Psoas muscle (tissue), 8 donors: ENCODE results near the gene NNT. TPM values are rescaled to one million over a fixed set of nuclear protein-coding genes. Genes with fewer than 3 reads are reported as not detected.

Experiments
- ATAC-seq, 4 donors: fragments of 200-7000 bp; cut with Tn5 transposase; one replicate each; pipeline ENCODE4 v1.9.1; 2020; ENCODE audit warnings: moderate library complexity in 3 of 4, mild to moderate bottlenecking in 2 of 4
- DNase-seq, 2 donors: peaks; one replicate each; pipeline ENCODE4 v3.0.0-alpha.2; 2020
- H3K27ac ChIP-seq: fragments of 200-600 bp; one replicate; pipeline ENCODE4 v1.8.0; 2022
- H3K27me3 ChIP-seq, 3 donors: fragments of 200-600 bp in 1 of 3; one replicate each; pipeline versions ENCODE4 v1.6.1 to v1.8.0; 2013 to 2022; ENCODE audit warnings: low read length in 2 of 3, mild to moderate bottlenecking in 2 of 3, moderate library complexity in 1 of 3; ENCODE audit not compliant: insufficient read depth in 3 of 3
- H3K36me3 ChIP-seq, 2 donors: fragments of 200-600 bp in 1 of 2; one replicate each; pipeline versions ENCODE4 v1.6.1 to v1.8.0; 2013 to 2022; ENCODE audit warnings: low read depth in 1 of 2, mild to moderate bottlenecking in 1 of 2, moderate library complexity in 1 of 2; ENCODE audit not compliant: insufficient read depth in 1 of 2
- H3K4me1 ChIP-seq: fragments of 200-600 bp; one replicate; pipeline ENCODE4 v1.8.0; 2022
- H3K4me3 ChIP-seq: fragments of 200-600 bp; one replicate; pipeline ENCODE4 v1.8.0; 2022; ENCODE audit warnings: mild to moderate bottlenecking
- H3K9me3 ChIP-seq: fragments of 200-600 bp; one replicate; pipeline ENCODE4 v1.8.0; 2022
- WGBS, 3 donors: extraction: QIAGEN DNeasy Blood & Tissue Kit; methylation state at CpG; one replicate each; pipeline versions ENCODE4 v1.1.6 to v1.1.7; 2013; 5-methylcytosine and 5-hydroxymethylcytosine counted together
- intact Hi-C, 2 donors: fragments of 100-400 bp; cut with DNase I; formaldehyde crosslinking; loops; one replicate each; pipeline versions ENCODE4 v1.11.0 to v1.14.2; 2022
- polyA plus RNA-seq, 3 donors: library from polyadenylated mRNA; stranded (reverse); fragments of 200-250 nt; gene quantifications; one replicate each; pipeline ENCODE4 v1.2.3, GENCODE V29; 2013
- total RNA-seq, 4 donors: library from RNA; stranded (reverse); fragmentation: NEBNext Ultra II Directional in 2 of 4; extraction: Animal tissue kit (Norgen Biotek cat#: 25700) in 2 of 4; gene quantifications; one replicate each; pipeline versions ENCODE4 v1.2.1 to v1.2.4, GENCODE V29; 2021 to 2023
- TF ChIP-seq, protein P1 (sequence below): fragments of 200-600 bp; IDR thresholded peaks from one replicate; pipeline ENCODE4 v1.8.0; 2022; ENCODE audit warnings: antibody characterized with exemption
- donor health status: healthy with polysubstance abuse.
- donor health status: DM: no; HTN: no; CAD: no; lungs with moderate emphysema.
- donor health status: Bipolar disorder and iron deficiency.
- donor health status: healthy.
- donor health status: DM: yes; HTN: yes; CAD: no.
- donor health status: DM: no; HTN: no; CAD: no.
- donor health status: DM: no; HTN: no; CAD: no.
- donor health status: DM: yes; HTN: yes; CAD: no.

NNT gene
- total and polyA plus RNA-seq, 7 donors, result 108 to 442 (median 216) TPM

DNA sequence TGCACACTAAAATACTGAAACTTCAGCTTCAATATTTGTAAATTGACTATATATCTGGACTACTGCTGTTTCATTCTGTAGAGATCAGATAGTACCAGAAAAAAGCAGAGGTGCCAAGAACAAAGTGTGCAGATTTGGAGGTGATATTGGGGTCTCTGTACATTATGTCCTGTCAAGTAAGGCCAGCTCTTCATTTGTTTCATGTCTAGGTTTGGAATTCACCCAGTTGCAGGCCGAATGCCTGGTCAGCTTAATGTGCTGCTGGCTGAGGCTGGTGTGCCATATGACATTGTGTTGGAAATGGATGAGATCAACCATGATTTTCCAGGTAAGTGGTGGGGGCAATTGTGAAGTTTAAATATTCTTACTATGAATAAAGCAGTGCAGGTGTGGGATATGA, 96.9 kb downstream of the NNT start:
- peaks cover 3 to 28% of the 10 kb centered on the region in 2 donors for H3K36me3 ChIP-seq
- H3K4me1 ChIP-seq, result peaks cover 6% of the 10 kb centered on the region
- no peak overlapping the region for H3K4me3 ChIP-seq
- H3K27me3 ChIP-seq, result no peaks in the 10 kb centered on the region
- 28 to 42% (median 34%) methylated on average over 1 of the region's 1 CpG for WGBS, 3 donors
- TF ChIP-seq, protein P1, sequence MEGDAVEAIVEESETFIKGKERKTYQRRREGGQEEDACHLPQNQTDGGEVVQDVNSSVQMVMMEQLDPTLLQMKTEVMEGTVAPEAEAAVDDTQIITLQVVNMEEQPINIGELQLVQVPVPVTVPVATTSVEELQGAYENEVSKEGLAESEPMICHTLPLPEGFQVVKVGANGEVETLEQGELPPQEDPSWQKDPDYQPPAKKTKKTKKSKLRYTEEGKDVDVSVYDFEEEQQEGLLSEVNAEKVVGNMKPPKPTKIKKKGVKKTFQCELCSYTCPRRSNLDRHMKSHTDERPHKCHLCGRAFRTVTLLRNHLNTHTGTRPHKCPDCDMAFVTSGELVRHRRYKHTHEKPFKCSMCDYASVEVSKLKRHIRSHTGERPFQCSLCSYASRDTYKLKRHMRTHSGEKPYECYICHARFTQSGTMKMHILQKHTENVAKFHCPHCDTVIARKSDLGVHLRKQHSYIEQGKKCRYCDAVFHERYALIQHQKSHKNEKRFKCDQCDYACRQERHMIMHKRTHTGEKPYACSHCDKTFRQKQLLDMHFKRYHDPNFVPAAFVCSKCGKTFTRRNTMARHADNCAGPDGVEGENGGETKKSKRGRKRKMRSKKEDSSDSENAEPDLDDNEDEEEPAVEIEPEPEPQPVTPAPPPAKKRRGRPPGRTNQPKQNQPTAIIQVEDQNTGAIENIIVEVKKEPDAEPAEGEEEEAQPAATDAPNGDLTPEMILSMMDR, result no peak
- H3K27ac ChIP-seq, result no peak overlapping the region
- intact Hi-C loops, result no loop called here
- ATAC-seq (peak in 3 of 4 donors; percentile 57 to 68 (median 65)), DNase-seq (no peak)
- no peaks in the 10 kb centered on the region for H3K9me3 ChIP-seq

DNA sequence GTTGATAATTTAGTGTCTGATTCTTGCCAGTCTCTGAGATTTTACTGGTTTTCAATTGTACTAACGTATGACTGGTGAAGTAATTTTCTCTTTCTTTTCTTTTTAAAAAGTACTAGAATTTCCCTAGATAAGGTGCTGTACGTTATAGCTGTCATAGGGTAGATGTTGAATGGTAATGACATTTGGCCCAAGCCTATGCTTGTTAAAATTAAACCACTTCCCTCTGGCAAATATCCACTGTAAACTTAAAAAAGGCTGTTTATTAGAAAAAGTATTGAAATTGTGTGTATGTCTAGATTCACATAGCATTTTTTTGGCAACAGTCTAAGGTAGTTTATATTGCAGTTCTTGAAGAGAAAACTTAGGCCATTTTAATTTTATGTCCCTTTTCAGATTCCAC, 97.6 kb downstream of the NNT start:
- DNase-seq (no peak), ATAC-seq (no peak)
- H3K27me3 ChIP-seq, result no peaks in the 10 kb centered on the region
- 92 to 97% (median 94%) methylated on average over 2 of the region's 2 CpGs for WGBS, 3 donors
- TF ChIP-seq, protein P1, result no peak
- no peak overlapping the region for H3K4me3 ChIP-seq
- no peaks in the 10 kb centered on the region for H3K9me3 ChIP-seq
- peaks cover 3 to 34% of the 10 kb centered on the region in 2 donors for H3K36me3 ChIP-seq
- intact Hi-C loops, result no loop called here
- no peak overlapping the region for H3K27ac ChIP-seq
- peaks cover 6% of the 10 kb centered on the region for H3K4me1 ChIP-seq

DNA sequence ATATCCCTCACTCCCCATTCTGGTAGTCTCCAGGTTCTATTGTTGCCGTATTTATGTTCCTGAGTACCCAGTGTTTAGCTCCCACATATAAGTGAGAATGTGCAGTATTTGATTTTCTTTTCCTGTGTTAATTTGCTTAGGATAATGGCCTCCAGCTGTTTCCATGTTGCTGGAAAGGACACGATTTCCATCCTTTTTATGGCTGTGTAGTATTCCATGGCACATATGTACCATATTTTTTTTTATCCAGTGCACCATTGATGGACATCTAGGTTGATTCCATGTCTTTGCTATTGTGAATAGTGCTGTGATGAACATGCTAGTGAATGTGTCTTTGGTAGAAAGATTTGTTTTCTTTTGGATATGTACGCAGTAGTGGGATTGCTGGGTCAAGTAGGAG, 98.2 kb downstream of the NNT start:
- ATAC-seq (no peak), DNase-seq (no peak)
- WGBS, 3 donors, result 91 to 95% (median 91%) methylated on average over 3 of the region's 3 CpGs
- Histone ChIP-seq H3K27ac (no peak overlapping the region), H3K27me3 (no peaks in the 10 kb centered on the region), H3K4me3 (no peak overlapping the region), H3K36me3 (peaks cover 3 to 38% of the 10 kb centered on the region in 2 donors), H3K9me3 (no peaks in the 10 kb centered on the region), H3K4me1 (peaks cover 6% of the 10 kb centered on the region)
- TF ChIP-seq, protein P1, result no peak
- intact Hi-C loops, result no loop called here

DNA sequence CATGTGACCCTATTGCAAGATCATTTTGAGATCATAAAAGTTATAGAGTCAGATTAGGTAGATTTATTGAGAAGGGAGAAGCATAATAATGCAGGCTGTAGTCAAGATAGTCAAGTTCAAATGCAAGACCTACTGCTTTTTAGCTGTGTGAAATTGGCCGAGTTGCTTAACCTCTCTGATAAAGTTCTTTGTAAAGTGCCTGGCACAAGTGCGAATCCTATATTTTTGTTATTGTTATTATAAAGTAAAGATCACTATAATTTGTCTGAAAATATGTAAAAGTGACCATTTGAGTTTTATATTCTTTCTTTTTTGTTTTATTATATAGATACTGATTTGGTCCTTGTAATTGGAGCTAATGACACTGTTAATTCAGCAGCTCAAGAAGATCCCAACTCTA, 99.3 kb downstream of the NNT start:
- DNase-seq (no peak), ATAC-seq (no peak)
- H3K36me3 ChIP-seq, result peaks cover 3 to 46% of the 10 kb centered on the region in 2 donors
- no peaks in the 10 kb centered on the region for H3K9me3 ChIP-seq
- WGBS, 3 donors, result 99 to 100% (median 100%) methylated on average over 2 of the region's 2 CpGs
- peaks cover 6% of the 10 kb centered on the region for H3K4me1 ChIP-seq
- TF ChIP-seq, protein P1, result no peak
- intact Hi-C loops, result no loop called here
- H3K4me3 ChIP-seq, result no peak overlapping the region
- no peaks in the 10 kb centered on the region for H3K27me3 ChIP-seq
- H3K27ac ChIP-seq, result no peak overlapping the region

DNA sequence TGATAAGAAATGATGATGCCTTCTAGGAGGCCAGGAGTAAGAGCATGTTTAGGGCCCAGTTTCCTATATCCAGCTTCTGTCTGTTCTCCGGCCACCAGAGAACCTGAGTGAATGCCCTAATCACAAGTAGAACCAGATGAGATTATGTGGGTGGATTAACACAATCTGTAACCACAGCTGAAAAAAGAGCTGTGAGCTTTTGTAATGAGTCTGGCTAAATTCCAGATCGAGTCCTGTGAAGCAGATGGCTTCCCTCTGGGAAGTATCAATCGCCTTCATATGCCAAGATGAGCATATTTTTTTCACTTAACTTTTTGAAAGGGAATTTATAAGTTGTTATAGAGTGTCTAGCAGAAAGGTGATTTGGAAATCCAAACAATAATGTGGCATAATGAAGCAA, 99.8 kb downstream of the NNT start:
- Histone ChIP-seq H3K27ac (no peak overlapping the region), H3K4me1 (peaks cover 6% of the 10 kb centered on the region), H3K9me3 (no peaks in the 10 kb centered on the region), H3K4me3 (no peak overlapping the region), H3K27me3 (no peaks in the 10 kb centered on the region), H3K36me3 (peaks cover 3 to 47% of the 10 kb centered on the region in 2 donors)
- ATAC-seq (peak in 1 of 4 donors; percentile 28), DNase-seq (no peak)
- TF ChIP-seq, protein P1, result no peak
- WGBS, 3 donors, result 36 to 43% (median 39%) methylated on average over 3 of the region's 3 CpGs
- intact Hi-C loops, result no loop called here
